ENCODE data around the gene BAIAP2L1. TPM values are rescaled to one million over a fixed set of nuclear protein-coding genes. Genes with fewer than 3 reads are reported as not detected.

The BAIAP2L1 gene
- total RNA-seq, 2 donors from 2014 or later: 0.55 to 0.82 TPM

DNA sequence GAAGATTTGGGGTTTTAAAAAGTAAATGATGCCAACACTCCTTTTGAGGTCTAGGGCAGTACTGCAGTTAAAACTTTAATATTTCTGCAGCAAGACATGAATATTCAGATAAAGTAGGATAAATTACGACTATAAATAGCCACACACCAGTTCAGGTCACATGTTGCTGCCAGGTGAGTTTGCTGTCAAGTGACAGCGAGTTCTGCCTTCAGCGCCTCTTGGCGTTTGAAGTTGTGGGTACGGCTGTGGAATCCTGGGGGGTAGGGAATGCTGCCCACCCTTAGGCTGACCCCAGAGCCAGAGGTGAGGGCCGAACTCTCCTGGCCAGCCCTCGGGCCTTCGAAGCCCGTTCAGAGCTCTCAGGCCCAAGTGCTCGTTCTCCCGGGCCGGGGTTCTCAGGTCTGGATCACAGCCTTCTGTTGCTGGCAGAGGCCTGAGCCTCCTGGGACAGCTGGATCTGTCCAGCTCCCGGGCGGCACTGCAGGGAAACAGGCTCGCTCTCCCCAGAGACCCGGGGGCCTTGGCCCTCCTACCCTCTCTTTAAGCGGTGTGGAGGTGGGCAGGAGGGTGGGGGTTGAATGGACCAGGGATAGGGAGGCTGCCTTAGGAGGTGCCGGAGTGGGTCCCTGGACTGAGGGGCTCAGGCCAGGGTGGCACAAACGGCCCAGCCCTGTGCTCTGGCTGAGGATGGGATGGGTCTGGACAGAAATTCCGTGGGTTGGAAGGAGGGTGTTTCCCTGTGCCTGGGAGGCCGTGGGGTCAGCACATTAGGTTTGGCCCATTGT lies 114.0 kb downstream of the BAIAP2L1 start:
- Mint-ChIP-seq H3K36me3 (ENCODE audit: low read depth) (peaks cover 2% of the 10 kb centered on the region), H3K27me3 (no peaks in the 10 kb centered on the region), H3K27ac (peak overlapping the region; percentile 79), H3K4me1 (peaks cover 24% of the 10 kb centered on the region), H3K4me3 (no peak overlapping the region)
- ATAC-seq: no peak
- no peak for DNase-seq
- no peaks in the 10 kb centered on the region for H3K9me3 ChIP-seq (ENCODE audit: control insufficient read depth, low read length, poor library complexity, severe bottlenecking)

GRCh38 chr7:98286093-98286539 lies 114.8 kb downstream of the BAIAP2L1 start:
- peak overlapping the region; percentile 79 for H3K27ac Mint-ChIP-seq
- H3K4me3 Mint-ChIP-seq: no peak overlapping the region
- DNase-seq (no peak), ATAC-seq (no peak)
- H3K36me3 Mint-ChIP-seq (ENCODE audit: low read depth): peaks cover 2% of the 10 kb centered on the region
- H3K9me3 ChIP-seq (ENCODE audit: control insufficient read depth, low read length, poor library complexity, severe bottlenecking): no peaks in the 10 kb centered on the region
- peaks cover 24% of the 10 kb centered on the region for H3K4me1 Mint-ChIP-seq
- no peaks in the 10 kb centered on the region for H3K27me3 Mint-ChIP-seq

DNA sequence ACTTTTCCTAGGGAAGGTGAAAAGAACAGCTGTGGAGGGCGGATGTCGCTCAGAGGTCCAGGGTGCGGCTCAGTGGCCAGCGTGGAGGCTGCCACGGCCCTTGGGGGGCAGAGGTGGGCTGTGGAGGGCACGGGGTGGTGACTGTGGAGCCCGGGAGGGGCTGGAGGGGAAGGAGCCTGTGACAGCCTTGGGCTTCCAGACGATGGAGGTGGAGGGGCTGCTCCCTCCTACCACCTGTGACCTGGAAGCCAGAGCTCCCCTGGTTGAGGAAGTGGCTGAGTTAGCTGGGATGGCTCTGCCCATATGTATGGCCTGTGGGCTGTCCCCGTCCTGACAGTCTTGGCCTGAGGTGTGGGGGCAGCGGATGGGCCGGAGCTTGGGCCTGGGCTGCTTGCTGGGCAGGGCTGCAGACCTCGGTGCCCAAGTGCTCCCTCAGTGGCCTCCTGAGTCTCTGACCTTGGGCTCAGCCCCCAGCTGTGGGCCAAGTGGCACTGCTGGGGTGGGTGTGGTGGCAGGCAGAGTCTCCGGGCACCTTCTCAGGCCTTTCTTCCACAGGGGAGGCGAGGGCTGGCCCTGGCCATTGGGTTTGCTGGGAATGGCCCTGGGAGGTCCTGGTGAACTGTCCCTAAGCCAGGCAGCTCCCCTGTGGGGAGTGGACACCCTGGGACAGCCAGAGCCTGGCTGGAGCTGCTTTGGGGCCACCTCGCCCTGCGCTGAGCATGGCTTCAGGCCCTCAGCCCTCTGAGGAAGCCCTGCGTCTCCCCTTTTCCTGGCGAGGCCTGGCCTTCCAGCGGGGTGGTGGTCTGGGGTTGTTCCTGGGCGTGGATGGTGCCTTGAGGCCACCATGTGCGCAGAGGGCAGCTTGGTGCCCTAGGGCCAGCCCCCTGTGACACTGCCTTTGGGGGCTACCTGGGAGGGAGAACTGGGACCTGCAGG lies 115.5 kb downstream of the BAIAP2L1 start:
- Mint-ChIP-seq H3K4me1 (peaks cover 26% of the 10 kb centered on the region), H3K27ac (peak overlapping the region; percentile 79), H3K36me3 (ENCODE audit: low read depth) (peaks cover 2% of the 10 kb centered on the region), H3K27me3 (no peaks in the 10 kb centered on the region), H3K4me3 (no peak overlapping the region)
- ATAC-seq (no peak), DNase-seq (no peak)
- H3K9me3 ChIP-seq (ENCODE audit: control insufficient read depth, low read length, poor library complexity, severe bottlenecking): no peaks in the 10 kb centered on the region

GRCh38 chr7:98284335-98285036 lies 116.4 kb downstream of the BAIAP2L1 start:
- no peak for ATAC-seq
- Mint-ChIP-seq H3K4me1 (peaks cover 26% of the 10 kb centered on the region), H3K27me3 (no peaks in the 10 kb centered on the region), H3K4me3 (peak overlapping the region; percentile 80), H3K36me3 (ENCODE audit: low read depth) (peaks cover 2% of the 10 kb centered on the region), H3K27ac (peak overlapping the region; percentile 56)
- no peak for DNase-seq
- no peaks in the 10 kb centered on the region for H3K9me3 ChIP-seq (ENCODE audit: control insufficient read depth, low read length, poor library complexity, severe bottlenecking)

- ATAC-seq: no peak
- peaks cover 26% of the 10 kb centered on the region for H3K4me1 Mint-ChIP-seq
- no peak for DNase-seq
- no peaks in the 10 kb centered on the region for H3K9me3 ChIP-seq (ENCODE audit: control insufficient read depth, low read length, poor library complexity, severe bottlenecking)
- H3K4me3 Mint-ChIP-seq: peak overlapping the region; percentile 80
- H3K36me3 Mint-ChIP-seq (ENCODE audit: low read depth): peaks cover 2% of the 10 kb centered on the region
- H3K27me3 Mint-ChIP-seq: no peaks in the 10 kb centered on the region
- peak overlapping the region; percentile 56 for H3K27ac Mint-ChIP-seq
These were observed 117.0 kb downstream of the BAIAP2L1 start for GRCh38 chr7:98283887-98284222.

DNA sequence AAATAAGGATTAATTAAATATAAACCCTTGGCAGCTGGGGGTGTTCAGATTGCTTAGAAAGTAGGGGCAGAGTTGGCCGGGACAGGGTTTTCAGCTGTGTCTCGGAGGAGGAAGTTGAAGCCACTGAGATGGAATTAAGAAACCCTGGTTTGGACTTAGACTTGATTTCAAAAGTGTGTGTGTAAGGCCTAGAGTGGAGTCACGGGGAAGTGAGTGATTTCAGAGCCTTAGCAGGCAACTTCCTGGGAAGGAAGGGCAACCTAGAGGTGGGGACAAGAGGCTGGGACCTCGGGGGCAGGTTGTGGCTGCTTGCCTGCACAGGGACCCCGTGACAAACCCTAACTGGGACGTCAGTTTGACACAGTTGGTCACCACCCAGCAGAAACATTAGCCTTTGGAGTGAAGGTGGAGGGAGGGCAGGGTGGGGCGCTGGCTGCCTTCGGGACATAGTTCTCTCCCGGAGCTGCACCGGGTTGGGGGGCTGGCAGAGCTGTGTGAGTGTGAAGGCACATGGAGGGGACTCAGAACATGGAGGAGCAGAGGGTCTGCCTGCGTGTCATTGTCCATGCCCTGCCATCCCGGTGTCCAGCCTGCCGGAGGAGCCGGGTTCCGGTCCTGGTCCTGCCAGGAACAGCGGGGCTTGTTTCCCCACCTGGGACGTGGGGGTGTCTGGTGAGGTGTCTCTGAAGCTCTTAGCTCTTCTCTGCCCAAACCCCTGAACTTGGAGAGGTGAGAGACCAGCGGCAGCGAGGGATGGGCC lies 117.6 kb downstream of the BAIAP2L1 start:
- no peak for DNase-seq

GRCh38 chr7:98282703-98283102 lies 118.2 kb downstream of the BAIAP2L1 start:
- Mint-ChIP-seq H3K27me3 (no peaks in the 10 kb centered on the region), H3K36me3 (ENCODE audit: low read depth) (no peaks in the 10 kb centered on the region), H3K27ac (peak overlapping the region; percentile 86), H3K4me3 (peak overlapping the region; percentile 81), H3K4me1 (peaks cover 26% of the 10 kb centered on the region)
- ATAC-seq (no peak), DNase-seq (no peak)
- no peaks in the 10 kb centered on the region for H3K9me3 ChIP-seq (ENCODE audit: control insufficient read depth, low read length, poor library complexity, severe bottlenecking)

More for the DNA sequence above, 117.6 kb downstream of the BAIAP2L1 start:
- peaks cover 26% of the 10 kb centered on the region for H3K4me1 Mint-ChIP-seq
- H3K27ac Mint-ChIP-seq: peak overlapping the region; percentile 86
- ATAC-seq: no peak
- no peaks in the 10 kb centered on the region for H3K9me3 ChIP-seq (ENCODE audit: control insufficient read depth, low read length, poor library complexity, severe bottlenecking)
- peak overlapping the region; percentile 81 for H3K4me3 Mint-ChIP-seq
- no peaks in the 10 kb centered on the region for H3K27me3 Mint-ChIP-seq
- no peaks in the 10 kb centered on the region for H3K36me3 Mint-ChIP-seq (ENCODE audit: low read depth)

DNA sequence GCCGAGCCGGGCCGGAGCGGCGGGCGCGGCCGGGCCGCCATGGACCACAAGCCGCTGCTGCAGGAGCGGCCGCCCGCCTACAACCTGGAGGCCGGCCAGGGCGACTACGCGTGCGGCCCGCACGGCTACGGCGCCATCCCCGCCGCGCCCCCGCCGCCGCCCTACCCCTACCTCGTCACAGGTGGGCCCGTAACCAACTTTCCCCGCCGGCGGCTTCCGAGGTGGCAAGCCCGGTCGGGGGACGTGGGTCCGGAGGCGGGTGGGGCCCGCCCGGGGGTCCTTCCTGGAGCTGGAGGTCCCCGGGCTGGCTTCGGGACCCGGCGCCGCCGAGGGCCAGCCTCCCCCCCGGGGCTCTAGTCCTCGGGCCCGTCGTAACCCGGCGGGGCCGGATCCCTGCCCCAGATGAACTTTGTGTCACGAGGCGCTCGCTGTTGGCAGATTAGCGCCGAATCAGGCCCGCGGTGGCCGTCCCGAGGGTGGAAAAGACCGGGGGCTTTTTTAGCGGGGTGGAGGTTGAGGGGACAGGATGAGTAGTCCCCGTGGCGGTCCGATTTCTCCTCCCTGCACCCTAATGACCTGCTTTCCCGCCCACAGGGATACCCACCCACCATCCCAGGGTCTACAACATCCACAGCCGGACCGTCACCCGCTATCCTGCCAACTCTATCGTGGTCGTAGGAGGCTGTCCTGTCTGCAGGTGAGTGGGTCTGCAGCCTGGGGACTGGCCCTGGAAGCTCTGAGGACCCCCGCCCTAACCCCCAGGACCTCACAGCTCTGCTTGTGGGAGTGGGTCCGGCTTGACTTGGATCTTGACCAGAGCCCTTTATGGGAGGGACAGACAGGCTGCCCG lies 118.9 kb downstream of the BAIAP2L1 start:
- no peaks in the 10 kb centered on the region for H3K36me3 Mint-ChIP-seq (ENCODE audit: low read depth)
- peak overlapping the region; percentile 86 for H3K27ac Mint-ChIP-seq
- DNase-seq: peak in 1 of 3 donors; percentile 23
- H3K4me1 Mint-ChIP-seq: peaks cover 26% of the 10 kb centered on the region
- H3K27me3 Mint-ChIP-seq: no peaks in the 10 kb centered on the region
- no peaks in the 10 kb centered on the region for H3K9me3 ChIP-seq (ENCODE audit: control insufficient read depth, low read length, poor library complexity, severe bottlenecking)
- peak; percentile 37 for ATAC-seq
- peak overlapping the region; percentile 81 for H3K4me3 Mint-ChIP-seq

DNA sequence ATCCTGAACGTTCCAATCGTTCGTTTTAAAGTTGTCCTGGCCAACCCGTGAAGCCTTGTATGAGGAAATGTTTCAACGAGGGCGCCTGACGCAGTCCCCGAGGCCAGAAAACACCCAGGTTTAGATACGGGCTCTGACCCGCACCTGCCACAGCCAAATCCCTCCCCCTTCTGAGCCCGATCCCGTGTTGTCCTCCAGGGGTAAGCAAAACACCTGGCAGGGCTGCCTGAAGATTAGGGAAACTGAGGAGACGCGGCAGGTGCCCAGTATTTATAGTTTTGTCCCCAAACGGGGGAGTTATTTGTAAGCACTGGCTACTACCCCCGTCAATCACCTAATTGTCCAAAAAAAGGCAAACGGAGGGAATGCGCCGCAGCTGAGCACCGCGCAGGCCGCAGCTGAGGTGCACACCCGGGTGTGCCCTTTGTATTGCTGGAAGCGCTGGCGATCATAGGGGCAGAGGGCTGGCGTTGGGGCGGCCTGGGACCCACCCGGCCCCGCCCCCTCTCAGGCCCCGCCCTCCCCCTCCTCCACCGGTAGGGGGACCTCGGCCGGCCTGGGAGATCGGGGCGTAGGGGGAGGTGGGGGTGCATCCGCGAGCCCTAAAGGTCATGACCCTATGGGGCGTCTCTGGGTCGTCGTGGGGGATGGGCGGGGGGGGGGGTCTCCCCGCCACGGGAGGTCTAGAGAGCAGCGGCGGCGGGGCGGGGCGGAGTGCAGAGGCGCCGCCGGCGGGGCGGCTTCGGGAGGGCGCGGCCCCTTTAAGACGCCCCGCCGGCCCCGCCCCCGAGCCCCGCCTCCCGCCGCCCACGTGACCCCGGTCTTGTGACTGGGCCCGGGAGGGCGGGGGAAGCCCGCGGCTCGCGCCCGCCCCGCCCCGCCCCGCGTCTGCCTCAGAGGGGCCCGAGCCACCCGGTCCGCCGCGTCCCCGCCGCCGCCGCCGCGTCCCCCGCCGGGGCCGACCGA lies 119.8 kb downstream of the BAIAP2L1 start, which contains the start of gene BRI3:
Gene BRI3 (plus strand): TSS at position 896 of the 966 bp plus-strand sequence. CDS start 110 bp downstream, outside the sequence.
- Mint-ChIP-seq H3K4me3 (peak within 1 kb of the TSS; percentile 86), H3K27ac (peak within 1 kb of the TSS; percentile 86), H3K4me1 (peaks cover 21% of the 10 kb centered on the region), H3K36me3 (ENCODE audit: low read depth) (no peaks in the 10 kb centered on the region), H3K27me3 (no peaks in the 10 kb centered on the region)
- ATAC-seq: peak; percentile 85
- no peaks in the 10 kb centered on the region for H3K9me3 ChIP-seq (ENCODE audit: control insufficient read depth, low read length, poor library complexity, severe bottlenecking)
- peak; percentile 81 to 96 (median 93) for DNase-seq

- ATAC-seq (no peak), DNase-seq (no peak)
- H3K27me3 Mint-ChIP-seq: no peaks in the 10 kb centered on the region
- H3K36me3 Mint-ChIP-seq (ENCODE audit: low read depth): no peaks in the 10 kb centered on the region
- H3K9me3 ChIP-seq (ENCODE audit: control insufficient read depth, low read length, poor library complexity, severe bottlenecking): no peaks in the 10 kb centered on the region
- peak overlapping the region; percentile 86 for H3K4me3 Mint-ChIP-seq
- H3K4me1 Mint-ChIP-seq: peaks cover 21% of the 10 kb centered on the region
- peak overlapping the region; percentile 68 for H3K27ac Mint-ChIP-seq
These were observed 120.6 kb downstream of the BAIAP2L1 start for GRCh38 chr7:98280296-98280695.

DNA sequence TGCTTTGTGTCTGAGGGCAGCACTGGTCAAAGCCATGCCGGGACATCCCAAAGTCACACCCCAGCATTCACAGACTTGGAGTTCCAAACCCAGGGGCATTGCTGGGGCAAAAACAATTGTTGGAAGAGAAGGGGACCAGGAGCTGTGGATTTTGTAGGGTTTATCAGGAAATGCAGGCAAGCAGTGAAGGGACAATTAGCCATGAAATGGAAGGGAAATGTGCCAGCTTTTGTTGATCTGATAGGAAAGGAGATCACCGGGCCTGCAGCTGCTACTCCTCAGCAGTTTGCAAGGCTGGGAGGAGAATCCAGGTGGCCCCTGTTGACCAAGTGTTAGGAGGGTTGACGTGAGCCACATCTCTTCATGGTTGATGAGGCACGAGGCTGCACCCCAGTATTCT lies 122.0 kb downstream of the BAIAP2L1 start:
- no peaks in the 10 kb centered on the region for H3K36me3 Mint-ChIP-seq (ENCODE audit: low read depth)

More for the DNA sequence above, 122.0 kb downstream of the BAIAP2L1 start:
- Mint-ChIP-seq H3K27ac (no peak overlapping the region), H3K27me3 (no peaks in the 10 kb centered on the region), H3K4me3 (no peak overlapping the region), H3K4me1 (peaks cover 10% of the 10 kb centered on the region)
- H3K9me3 ChIP-seq (ENCODE audit: control insufficient read depth, low read length, poor library complexity, severe bottlenecking): no peaks in the 10 kb centered on the region
- DNase-seq (no peak), ATAC-seq (no peak)
